CD1c-positive myeloid dendritic cell (primary cell): Measurements from ENCODE around the gene PHF12.

Experiments
- DNase-seq: peaks from one replicate; pipeline ENCODE4 v3.0.0-alpha.2; 2016; ENCODE audit errors: extremely low spot score

Gene PHF12

DNA sequence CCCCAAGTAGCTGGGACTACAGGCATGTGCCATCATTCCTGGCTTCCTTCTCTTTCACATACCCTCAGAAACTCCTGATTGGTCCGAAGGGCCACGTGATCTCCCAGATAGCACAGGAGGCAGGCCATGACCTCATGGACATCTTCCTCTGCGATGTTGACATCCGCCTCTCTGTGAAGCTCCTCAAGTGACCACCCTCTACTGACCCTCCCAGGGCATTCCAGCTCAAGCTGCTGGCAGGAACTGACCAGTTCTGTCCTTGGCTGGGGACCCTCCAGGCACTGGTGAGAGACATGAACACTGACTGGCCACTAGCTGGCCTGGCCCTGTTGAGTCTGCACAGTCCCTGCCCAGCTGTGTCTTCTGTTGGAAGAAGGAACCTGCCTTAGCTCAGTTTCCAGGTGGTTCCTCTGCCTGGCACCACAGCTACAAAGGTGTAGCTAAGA lies 90.9 kb downstream of the PHF12 start:
- DNase-seq, result no peak

DNA sequence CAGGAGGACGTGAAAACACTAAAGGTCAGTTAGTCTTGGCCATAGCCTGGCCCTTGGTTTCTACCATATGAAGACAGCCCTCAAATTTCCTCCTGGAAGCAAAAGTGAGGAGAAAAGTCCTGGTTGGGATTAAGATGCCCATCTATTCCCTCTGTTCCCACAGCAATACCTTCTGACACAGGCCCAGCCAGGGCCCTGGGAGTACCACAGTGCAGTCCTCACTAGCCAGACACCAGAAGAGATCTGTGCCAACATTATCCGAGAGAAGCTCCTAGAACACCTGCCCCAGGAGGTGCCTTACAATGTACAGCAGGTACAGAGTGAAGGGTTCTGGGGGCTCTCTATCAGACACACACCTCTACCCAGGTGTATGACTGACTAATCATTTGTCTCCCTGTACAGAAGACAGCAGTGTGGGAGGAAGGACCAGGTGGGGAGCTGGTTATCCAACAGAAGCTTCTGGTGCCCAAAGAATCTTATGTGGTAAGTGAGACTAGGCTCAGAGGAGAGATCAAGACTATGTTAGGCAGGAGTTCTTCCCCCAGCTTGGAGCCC lies 92.4 kb downstream of the PHF12 start:
- DNase-seq, result no peak

GRCh38 chr17:28857905-28858800 lies 93.2 kb downstream of the PHF12 start:
- DNase-seq, result no peak

- DNase-seq, result no peak
Observed at GRCh38 chr17:28856028-28856574, 95.2 kb downstream of the PHF12 start.

GRCh38 chr17:28855336-28855679 lies 96.0 kb downstream of the PHF12 start:
- no peak for DNase-seq
